ENCODE data around the gene RPTOR. TPM values are rescaled to one million over a fixed set of nuclear protein-coding genes. Genes with fewer than 3 reads are reported as not detected.
"Not testable (repeated sequence)": the region's sequence is repeated elsewhere in the genome, so short reads cannot be mapped to it uniquely, and the experiment has no call there.

The RPTOR gene
- total and polyA plus RNA-seq, 4 donors: 12.4 to 46.1 (median 29.7) TPM

GRCh38 chr17:80796430-80796861, 251.8 kb downstream of the RPTOR start:
- Histone ChIP-seq H3K9ac (ENCODE audit: insufficient read depth in 1 of 2, low read length in 2 of 2) (no peak overlapping the region), H3K36me3 (ENCODE audit: control insufficient read depth in 4 of 4, insufficient read depth in 4 of 4, low read length in 4 of 4) (peaks cover 0 to 3% (median 0%) of the 10 kb centered on the region in 4 donors), H3K9me3 (ENCODE audit: control insufficient read depth in 4 of 4, insufficient read depth in 3 of 4, low read length in 3 of 4) (no peaks in the 10 kb centered on the region), H3K27me3 (ENCODE audit: control insufficient read depth in 3 of 3, insufficient read depth in 3 of 3, low read length in 2 of 3) (no peaks in the 10 kb centered on the region), H3K4me3 (no peak overlapping the region), H3K27ac (ENCODE audit: low read depth in 1 of 2, low read length in 1 of 2) (no peak overlapping the region), H3K4me1 (ENCODE audit: control insufficient read depth in 5 of 5, insufficient read depth in 5 of 5, low read length in 5 of 5) (peaks cover 0 to 77% (median 7%) of the 10 kb centered on the region in 5 donors)
- DNase-seq (peak in 1 of 3 donors; percentile 10), ATAC-seq (ENCODE audit: insufficient read depth, low FRiP score) (no peak)
- TF ChIP-seq CTCF (IDR thresholded peaks at IDR 0.05; ENCODE audit: control extremely low read depth, extremely low read depth): no peak
- 82 to 84% methylated on average over 9 of the region's 9 CpGs for WGBS, 2 donors

- H3K4me3 ChIP-seq; H3K9me3 ChIP-seq (ENCODE audit: control insufficient read depth in 4 of 4, insufficient read depth in 3 of 4, low read length in 3 of 4); H3K27me3 ChIP-seq (ENCODE audit: control insufficient read depth in 3 of 3, insufficient read depth in 3 of 3, low read length in 2 of 3); H3K9ac ChIP-seq (ENCODE audit: insufficient read depth in 1 of 2, low read length in 2 of 2); ATAC-seq (ENCODE audit: insufficient read depth, low FRiP score); H3K36me3 ChIP-seq (ENCODE audit: control insufficient read depth in 4 of 4, insufficient read depth in 4 of 4, low read length in 4 of 4); H3K27ac ChIP-seq (ENCODE audit: low read depth in 1 of 2, low read length in 1 of 2); DNase-seq: not testable (repeated sequence)
- H3K4me1 ChIP-seq (ENCODE audit: control insufficient read depth in 5 of 5, insufficient read depth in 5 of 5, low read length in 5 of 5): peaks cover 0 to 71% (median 7%) of the 10 kb centered on the region in 5 donors
- 96 to 98% methylated on average over 5 of the region's 5 CpGs for WGBS, 2 donors
Measured at GRCh38 chr17:80797222-80797621, 252.6 kb downstream of the RPTOR start.

- Histone ChIP-seq H3K4me3 (no peak overlapping the region), H3K4me1 (ENCODE audit: control insufficient read depth in 5 of 5, insufficient read depth in 5 of 5, low read length in 5 of 5) (peaks cover 0 to 63% (median 5%) of the 10 kb centered on the region in 5 donors), H3K9me3 (ENCODE audit: control insufficient read depth in 4 of 4, insufficient read depth in 3 of 4, low read length in 3 of 4) (no peaks in the 10 kb centered on the region), H3K27ac (ENCODE audit: low read depth in 1 of 2, low read length in 1 of 2) (no peak overlapping the region), H3K36me3 (ENCODE audit: control insufficient read depth in 4 of 4, insufficient read depth in 4 of 4, low read length in 4 of 4) (peaks cover 0 to 3% (median 0%) of the 10 kb centered on the region in 4 donors), H3K9ac (ENCODE audit: insufficient read depth in 1 of 2, low read length in 2 of 2) (no peak overlapping the region), H3K27me3 (ENCODE audit: control insufficient read depth in 3 of 3, insufficient read depth in 3 of 3, low read length in 2 of 3) (no peaks in the 10 kb centered on the region)
- peak in 1 of 3 donors; percentile 9 for DNase-seq
- no peak for ATAC-seq (ENCODE audit: insufficient read depth, low FRiP score)
- no peak for TF ChIP-seq CTCF (IDR thresholded peaks at IDR 0.05; ENCODE audit: control extremely low read depth, extremely low read depth)
- WGBS, 2 donors: 95 to 96% methylated on average over 18 of the region's 18 CpGs
Measured at GRCh38 chr17:80797741-80798594, 253.3 kb downstream of the RPTOR start.

All from lung (tissue), 12 donors.